Esophagus squamous epithelium (tissue), 4 donors: ENCODE measurements around the gene CRYBA4.
A peak's percentile ranks its signal among the peaks of the same experiment; 100 is the strongest.

Experiments
- POLR2A ChIP-seq, 4 donors: fragments of 450-650 bp; IDR thresholded peaks; one replicate each; pipeline ENCODE4 v1.6.1; 2017; ENCODE audit warnings: antibody characterized with exemption in 4 of 4, mild to moderate bottlenecking in 4 of 4, moderate library complexity in 3 of 4
- TF ChIP-seq, protein P1 (sequence below), 6 experiments: fragments of 450-650 bp in 4 of 6; fragments of 200-600 bp in 2 of 6; sonication (generic) in 2 of 6; IDR thresholded peaks; one replicate each; pipeline ENCODE4 v1.5.1; 2016 to 2019; ENCODE audit warnings: antibody characterized with exemption in 6 of 6, mild to moderate bottlenecking in 4 of 6, moderate library complexity in 4 of 6

GRCh38 chr22:26679003-26679629, 57.4 kb downstream of the CRYBA4 start:
- TF ChIP-seq, protein P1, sequence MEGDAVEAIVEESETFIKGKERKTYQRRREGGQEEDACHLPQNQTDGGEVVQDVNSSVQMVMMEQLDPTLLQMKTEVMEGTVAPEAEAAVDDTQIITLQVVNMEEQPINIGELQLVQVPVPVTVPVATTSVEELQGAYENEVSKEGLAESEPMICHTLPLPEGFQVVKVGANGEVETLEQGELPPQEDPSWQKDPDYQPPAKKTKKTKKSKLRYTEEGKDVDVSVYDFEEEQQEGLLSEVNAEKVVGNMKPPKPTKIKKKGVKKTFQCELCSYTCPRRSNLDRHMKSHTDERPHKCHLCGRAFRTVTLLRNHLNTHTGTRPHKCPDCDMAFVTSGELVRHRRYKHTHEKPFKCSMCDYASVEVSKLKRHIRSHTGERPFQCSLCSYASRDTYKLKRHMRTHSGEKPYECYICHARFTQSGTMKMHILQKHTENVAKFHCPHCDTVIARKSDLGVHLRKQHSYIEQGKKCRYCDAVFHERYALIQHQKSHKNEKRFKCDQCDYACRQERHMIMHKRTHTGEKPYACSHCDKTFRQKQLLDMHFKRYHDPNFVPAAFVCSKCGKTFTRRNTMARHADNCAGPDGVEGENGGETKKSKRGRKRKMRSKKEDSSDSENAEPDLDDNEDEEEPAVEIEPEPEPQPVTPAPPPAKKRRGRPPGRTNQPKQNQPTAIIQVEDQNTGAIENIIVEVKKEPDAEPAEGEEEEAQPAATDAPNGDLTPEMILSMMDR (IDR thresholded peaks at IDR 0.05), result peak; percentile 72 to 93 (median 88)
- TF ChIP-seq POLR2A (IDR thresholded peaks at IDR 0.05), result no peak
